ENCODE results near the gene FBXW5.

- TF ChIP-seq USF1 (CRISPR knock-in tag; IDR thresholded peaks at IDR 0.05): no peak
- TF ChIP-seq, protein P1, sequence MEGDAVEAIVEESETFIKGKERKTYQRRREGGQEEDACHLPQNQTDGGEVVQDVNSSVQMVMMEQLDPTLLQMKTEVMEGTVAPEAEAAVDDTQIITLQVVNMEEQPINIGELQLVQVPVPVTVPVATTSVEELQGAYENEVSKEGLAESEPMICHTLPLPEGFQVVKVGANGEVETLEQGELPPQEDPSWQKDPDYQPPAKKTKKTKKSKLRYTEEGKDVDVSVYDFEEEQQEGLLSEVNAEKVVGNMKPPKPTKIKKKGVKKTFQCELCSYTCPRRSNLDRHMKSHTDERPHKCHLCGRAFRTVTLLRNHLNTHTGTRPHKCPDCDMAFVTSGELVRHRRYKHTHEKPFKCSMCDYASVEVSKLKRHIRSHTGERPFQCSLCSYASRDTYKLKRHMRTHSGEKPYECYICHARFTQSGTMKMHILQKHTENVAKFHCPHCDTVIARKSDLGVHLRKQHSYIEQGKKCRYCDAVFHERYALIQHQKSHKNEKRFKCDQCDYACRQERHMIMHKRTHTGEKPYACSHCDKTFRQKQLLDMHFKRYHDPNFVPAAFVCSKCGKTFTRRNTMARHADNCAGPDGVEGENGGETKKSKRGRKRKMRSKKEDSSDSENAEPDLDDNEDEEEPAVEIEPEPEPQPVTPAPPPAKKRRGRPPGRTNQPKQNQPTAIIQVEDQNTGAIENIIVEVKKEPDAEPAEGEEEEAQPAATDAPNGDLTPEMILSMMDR (IDR thresholded peaks at IDR 0.05): no peak
- no peak for TF ChIP-seq ZNF317 (CRISPR knock-in tag; IDR thresholded peaks at IDR 0.05; ENCODE audit: borderline replicate concordance, low read depth)
- no peak for TF ChIP-seq SMAD3 (CRISPR knock-in tag; IDR thresholded peaks at IDR 0.05; ENCODE audit: borderline replicate concordance)
- TF ChIP-seq, protein P2, sequence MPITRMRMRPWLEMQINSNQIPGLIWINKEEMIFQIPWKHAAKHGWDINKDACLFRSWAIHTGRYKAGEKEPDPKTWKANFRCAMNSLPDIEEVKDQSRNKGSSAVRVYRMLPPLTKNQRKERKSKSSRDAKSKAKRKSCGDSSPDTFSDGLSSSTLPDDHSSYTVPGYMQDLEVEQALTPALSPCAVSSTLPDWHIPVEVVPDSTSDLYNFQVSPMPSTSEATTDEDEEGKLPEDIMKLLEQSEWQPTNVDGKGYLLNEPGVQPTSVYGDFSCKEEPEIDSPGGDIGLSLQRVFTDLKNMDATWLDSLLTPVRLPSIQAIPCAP (CRISPR knock-in tag; IDR thresholded peaks at IDR 0.05): no peak
- TF ChIP-seq CREB1 (CRISPR knock-in tag; IDR thresholded peaks at IDR 0.05): no peak
- no peak for TF ChIP-seq GTF2I (CRISPR knock-in tag; conservative IDR thresholded peaks at IDR 0.05)
- no peak for TF ChIP-seq SOX15 (CRISPR knock-in tag; IDR thresholded peaks at IDR 0.05)
- TF ChIP-seq TEAD4 (CRISPR knock-in tag; IDR thresholded peaks at IDR 0.05): no peak
These were observed 8.6 kb upstream of the FBXW5 start for GRCh38 chr9:136952876-136953770.

Measured in WTC11 (cell line).